ENCODE results near the gene ZP3. TPM values are rescaled to one million over a fixed set of nuclear protein-coding genes. Genes with fewer than 3 reads are reported as not detected.

The ZP3 gene
- total and polyA plus RNA-seq, 2 of the 13 experiments (the other 11 are each of a cell fraction or from before 2014, with no cell fraction given), result not detected

DNA sequence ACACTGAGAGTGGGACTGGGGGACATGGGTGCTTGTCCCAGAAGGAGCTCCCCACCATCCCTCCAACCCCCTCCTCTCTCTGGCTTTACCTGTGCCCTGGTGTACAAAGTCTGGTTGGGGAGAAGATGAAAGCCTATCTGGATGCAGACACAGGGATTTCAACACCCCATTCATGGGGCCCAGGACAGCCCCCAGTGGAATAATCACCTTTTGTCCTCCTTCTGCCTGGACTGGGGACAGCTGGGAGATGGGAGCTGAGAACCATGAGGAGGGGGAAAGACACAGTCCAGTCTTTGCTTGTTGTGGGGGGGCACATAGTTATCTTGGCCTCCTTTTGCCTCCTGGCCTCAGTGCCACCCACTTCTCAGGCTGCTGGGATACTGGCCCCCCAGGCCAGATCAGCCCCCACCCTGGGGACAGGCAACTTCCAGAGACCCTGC is 16.6 kb upstream of the ZP3 start (continued):
- TF ChIP-seq, protein P1, sequence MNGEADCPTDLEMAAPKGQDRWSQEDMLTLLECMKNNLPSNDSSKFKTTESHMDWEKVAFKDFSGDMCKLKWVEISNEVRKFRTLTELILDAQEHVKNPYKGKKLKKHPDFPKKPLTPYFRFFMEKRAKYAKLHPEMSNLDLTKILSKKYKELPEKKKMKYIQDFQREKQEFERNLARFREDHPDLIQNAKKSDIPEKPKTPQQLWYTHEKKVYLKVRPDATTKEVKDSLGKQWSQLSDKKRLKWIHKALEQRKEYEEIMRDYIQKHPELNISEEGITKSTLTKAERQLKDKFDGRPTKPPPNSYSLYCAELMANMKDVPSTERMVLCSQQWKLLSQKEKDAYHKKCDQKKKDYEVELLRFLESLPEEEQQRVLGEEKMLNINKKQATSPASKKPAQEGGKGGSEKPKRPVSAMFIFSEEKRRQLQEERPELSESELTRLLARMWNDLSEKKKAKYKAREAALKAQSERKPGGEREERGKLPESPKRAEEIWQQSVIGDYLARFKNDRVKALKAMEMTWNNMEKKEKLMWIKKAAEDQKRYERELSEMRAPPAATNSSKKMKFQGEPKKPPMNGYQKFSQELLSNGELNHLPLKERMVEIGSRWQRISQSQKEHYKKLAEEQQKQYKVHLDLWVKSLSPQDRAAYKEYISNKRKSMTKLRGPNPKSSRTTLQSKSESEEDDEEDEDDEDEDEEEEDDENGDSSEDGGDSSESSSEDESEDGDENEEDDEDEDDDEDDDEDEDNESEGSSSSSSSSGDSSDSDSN (CRISPR knock-in tag; IDR thresholded peaks at IDR 0.05), result peak; percentile 42; the same call in 1 of the 2 replicates
- TF ChIP-seq ZBTB1 (CRISPR knock-in tag; IDR thresholded peaks at IDR 0.05; ENCODE audit: borderline replicate concordance), result no peak
- no peak for TF ChIP-seq ZNF615 (CRISPR knock-in tag; IDR thresholded peaks at IDR 0.05; ENCODE audit: borderline replicate concordance)
- TF ChIP-seq YEATS2 (CRISPR knock-in tag; IDR thresholded peaks at IDR 0.05; ENCODE audit: borderline replicate concordance), result no peak
- no peak for TF ChIP-seq LCORL (IDR thresholded peaks at IDR 0.05)
- TF ChIP-seq LCORL (CRISPR knock-in tag; IDR thresholded peaks at IDR 0.05), result peak; percentile 71
- TF ChIP-seq GATAD2A (CRISPR knock-in tag; IDR thresholded peaks at IDR 0.05), result peak; percentile 54; the same call in 1 of the 2 replicates
- TF ChIP-seq ZNF253 (CRISPR knock-in tag; IDR thresholded peaks at IDR 0.05; ENCODE audit: borderline replicate concordance), result no peak
- peak; percentile 33; the same call in 1 of the 2 replicates for TF ChIP-seq RXRA (CRISPR knock-in tag; IDR thresholded peaks at IDR 0.05)
- TF ChIP-seq RBFOX2 (IDR thresholded peaks at IDR 0.05; ENCODE audit: low read depth, low read length), result peak; percentile 40; the same call in 1 of the 2 replicates

- 0% methylated on average over 4 of the region's 6 CpGs for WGBS (ENCODE audit: low lambda C conversion rate)
- ChIA-PET CTCF (ENCODE audit: low intra/inter-chr PET ratio, low total read pairs) (no interaction called here), POLR2A (interaction anchor here (1.1 to 2.9 kb wide), 6 partner anchors 12 to 139 kb away, joined by 3 to 25 read pairs (median 8); partner anchors contain the start of gene YWHAG)
- Histone ChIP-seq H4K20me1 (ENCODE audit: insufficient read depth, low read length) (no peaks in the 10 kb centered on the region), H3K79me2 (ENCODE audit: insufficient read depth, low read length) (peaks cover 6% of the 10 kb centered on the region), H3K4me3 (replicated peaks in 1 of 3; ENCODE audit: insufficient read depth in 1 of 3, low read depth in 2 of 3, low read length in 3 of 3) (peak within 1 kb of the TSS; percentile 62 to 77 (median 64)), H3K4me1 (ENCODE audit: insufficient read depth, low read length) (peaks cover 43% of the 10 kb centered on the region), H3K36me3 (replicated peaks in 1 of 2; ENCODE audit: control insufficient read depth in 1 of 2, insufficient read depth in 2 of 2, low read length in 2 of 2) (no peaks in the 10 kb centered on the region), H2AFZ (ENCODE audit: low read length) (peak within 1 kb of the TSS; percentile 61), H3K9ac (ENCODE audit: insufficient read depth, low read depth, low read length) (peak within 1 kb of the TSS; percentile 65), H3K4me2 (ENCODE audit: low read depth, low read length) (peak within 1 kb of the TSS; percentile 81), H3K27ac (ENCODE audit: extremely low read length, insufficient read depth, low read length) (peak within 1 kb of the TSS; percentile 66), H3K9me3 (ENCODE audit: low read length) (no peaks in the 10 kb centered on the region), H3K27me3 (ENCODE audit: control insufficient read depth in 1 of 2, insufficient read depth in 2 of 2, low read length in 2 of 2) (no peaks in the 10 kb centered on the region)
- peak; percentile 86 for ATAC-seq
- in situ Hi-C loops (cut with HindIII; ENCODE audit: extremely low pct_ligation_motif_present, low pct_unique_long_range_greater_than_20kb), result no loop called here
- FAIRE-seq, result peak; percentile 70
- intact Hi-C loops (cut with micrococcal nuclease; ENCODE audit: unreplicated experiment), result no loop called here
- BruUV-seq (replicated peaks), result no TSS peak
- peak; percentile 83 for DNase-seq (ENCODE audit: low spot score)
- TF ChIP-seq ZNF331 (CRISPR knock-in tag; IDR thresholded peaks at IDR 0.05) (0 out of 2 replicates have a peak, but pooled peaks have one; percentile 61), POGZ (CRISPR knock-in tag; IDR thresholded peaks at IDR 0.05) (no peak), KDM2A (CRISPR knock-in tag; IDR thresholded peaks at IDR 0.05; ENCODE audit: borderline replicate concordance, low read depth) (0 out of 2 replicates have a peak, but pooled peaks have one; percentile 23), RXRB (CRISPR knock-in tag; IDR thresholded peaks at IDR 0.05; ENCODE audit: borderline replicate concordance) (peak; percentile 84), SIX1 (CRISPR knock-in tag; IDR thresholded peaks at IDR 0.05; ENCODE audit: borderline replicate concordance) (peak; percentile 72; the same call in 1 of the 2 replicates), KDM3A (CRISPR knock-in tag; IDR thresholded peaks at IDR 0.05; ENCODE audit: low read depth) (0 out of 2 replicates have a peak, but pooled peaks have one; percentile 19), ZFX (CRISPR knock-in tag; IDR thresholded peaks at IDR 0.05; ENCODE audit: low read depth) (peak; percentile 37), ELF1 (CRISPR knock-in tag; IDR thresholded peaks at IDR 0.05) (peak; percentile 62), GLMP (CRISPR knock-in tag; IDR thresholded peaks at IDR 0.05; ENCODE audit: borderline replicate concordance) (no peak), ZFP37 (CRISPR knock-in tag; IDR thresholded peaks at IDR 0.05; ENCODE audit: borderline replicate concordance) (no peak), SOX13 (IDR thresholded peaks at IDR 0.05) (no peak), SOX13 (CRISPR knock-in tag; conservative IDR thresholded peaks at IDR 0.05 in 1 of 2, IDR thresholded peaks at IDR 0.05 in 1 of 2) (peak in 1 of 2 experiments; percentile 63; a peak in 2 of 4 replicates)
- TF ChIP-seq, protein P2, sequence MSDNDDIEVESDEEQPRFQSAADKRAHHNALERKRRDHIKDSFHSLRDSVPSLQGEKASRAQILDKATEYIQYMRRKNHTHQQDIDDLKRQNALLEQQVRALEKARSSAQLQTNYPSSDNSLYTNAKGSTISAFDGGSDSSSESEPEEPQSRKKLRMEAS (IDR thresholded peaks at IDR 0.05), result peak; percentile 11; the same call in 1 of the 2 replicates
Observed at GRCh38 chr7:76409537-76409936, 15.2 kb upstream of the ZP3 start, which contains the start of gene SSC4D. TSS of gene SSC4D (minus strand) at chr7:76409697. CDS start at chr7:76404439, 5,258 bp downstream.
